Loucy (cell line): ENCODE data around the gene VWC2L.

ENCODE experiments used
- H2AFZ ChIP-seq: fragments of 200-600 bp; sonication (generic); 2 replicates; pipeline ENCODE4 v1.6.0; 2016; ENCODE audit warnings: antibody characterized with exemption, mild to moderate bottlenecking, low read length, moderate library complexity
- H3F3A ChIP-seq: fragments of 200-600 bp; 2 replicates; pipeline ENCODE4 v1.6.0; 2016; ENCODE audit warnings: antibody characterized with exemption, low read depth, mild to moderate bottlenecking
- H3K27me3 ChIP-seq: fragments of 200-600 bp; sonication (generic); 2 replicates; pipeline ENCODE4 v1.6.1; 2014; ENCODE audit warnings: low read length, mild to moderate bottlenecking; ENCODE audit not compliant: insufficient read depth, poor library complexity, severe bottlenecking
- H3K36me3 ChIP-seq: fragments of 200-600 bp; sonication (generic); 2 replicates; pipeline ENCODE4 v1.6.1; 2016; ENCODE audit warnings: low read length; ENCODE audit not compliant: insufficient read depth
- H3K4me1 ChIP-seq: fragments of 200-600 bp; sonication (generic); 2 replicates; pipeline ENCODE4 v1.5.1; 2014; ENCODE audit warnings: low read length, mild to moderate bottlenecking; ENCODE audit not compliant: insufficient read depth, poor library complexity, severe bottlenecking
- H3K4me2 ChIP-seq: fragments of 200-600 bp; sonication (generic); 2 replicates; pipeline ENCODE4 v1.6.0; 2014; ENCODE audit warnings: antibody characterized with exemption, low read length, low read depth, mild to moderate bottlenecking; ENCODE audit not compliant: poor library complexity, severe bottlenecking
- H3K4me3 ChIP-seq: fragments of 200-600 bp; sonication (generic); 2 replicates; pipeline ENCODE4 v1.5.1; 2014; ENCODE audit warnings: low read length, mild to moderate bottlenecking, mixed read lengths; ENCODE audit not compliant: poor library complexity, severe bottlenecking
- H3K79me2 ChIP-seq: fragments of 200-600 bp; sonication (generic); 2 replicates; pipeline ENCODE4 v1.6.1; 2014; ENCODE audit warnings: low read length; ENCODE audit not compliant: insufficient read depth
- H3K9ac ChIP-seq: fragments of 200-600 bp; sonication (generic); 2 replicates; pipeline ENCODE4 v1.6.0; 2014; ENCODE audit warnings: mild to moderate bottlenecking, low read depth, low read length, moderate library complexity; ENCODE audit not compliant: poor library complexity, severe bottlenecking
- H3K9me2 ChIP-seq: fragments of 200-600 bp; sonication (generic); replicated peaks from 2 replicates; pipeline ENCODE4 v1.6.1; 2016; ENCODE audit warnings: low read depth, low read length, mixed read lengths
- H3K9me3 ChIP-seq: fragments of 200-600 bp; sonication (generic); 2 replicates; pipeline ENCODE4 v1.6.1; 2014; ENCODE audit warnings: mild to moderate bottlenecking, antibody characterized with exemption, low read length, low read depth; ENCODE audit not compliant: insufficient read depth
- H4K20me1 ChIP-seq: fragments of 200-600 bp; sonication (generic); 2 replicates; pipeline ENCODE4 v1.6.0; 2014; ENCODE audit warnings: antibody characterized with exemption, low read length, mild to moderate bottlenecking; ENCODE audit not compliant: insufficient read depth, poor library complexity, severe bottlenecking
- EZH2phosphoT487 ChIP-seq: fragments of 200-600 bp; IDR thresholded peaks from 2 replicates; pipeline ENCODE4 v1.6.1; 2018; ENCODE audit warnings: antibody characterized with exemption, mild to moderate bottlenecking, moderate library complexity, borderline replicate concordance
- TF ChIP-seq, protein P1 (sequence below): fragments of 200-600 bp; sonication (generic); conservative IDR thresholded peaks from 2 replicates; pipeline ENCODE4 v1.5.1; 2014; ENCODE audit warnings: mild to moderate bottlenecking, antibody characterized with exemption, low read length

VWC2L gene

DNA sequence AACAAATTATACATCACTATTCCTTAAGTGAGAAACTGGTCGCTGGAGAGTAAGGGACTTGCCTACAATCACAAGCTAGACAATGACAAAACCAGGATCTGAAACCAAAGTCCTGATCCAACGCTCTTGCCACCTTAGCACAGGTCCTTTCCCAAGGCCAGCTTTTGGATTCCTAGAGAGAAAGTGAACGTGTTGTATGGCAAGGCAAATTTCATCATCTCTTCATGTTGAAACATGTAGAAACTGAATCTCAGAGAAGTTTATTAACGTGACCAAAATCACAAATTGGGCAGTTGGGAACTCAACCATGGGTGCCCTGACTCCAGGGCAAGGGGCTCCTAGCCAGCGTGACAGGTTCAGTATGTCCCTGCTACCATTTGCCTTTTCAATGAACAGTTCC lies 118.2 kb downstream of the VWC2L start:
- Histone ChIP-seq H3K4me3 (no peak overlapping the region), H4K20me1 (no peaks in the 10 kb centered on the region), H3K4me1 (no peaks in the 10 kb centered on the region), H3K27me3 (no peaks in the 10 kb centered on the region), H3K9me3 (no peaks in the 10 kb centered on the region), H3K4me2 (no peak overlapping the region), H3K9ac (no peak overlapping the region), H3F3A (no peaks in the 10 kb centered on the region), H3K9me2 (no peaks in the 10 kb centered on the region), H3K79me2 (no peaks in the 10 kb centered on the region), H3K36me3 (no peaks in the 10 kb centered on the region), H2AFZ (no peak overlapping the region)
- TF ChIP-seq EZH2phosphoT487, result no peak
- TF ChIP-seq, protein P1, sequence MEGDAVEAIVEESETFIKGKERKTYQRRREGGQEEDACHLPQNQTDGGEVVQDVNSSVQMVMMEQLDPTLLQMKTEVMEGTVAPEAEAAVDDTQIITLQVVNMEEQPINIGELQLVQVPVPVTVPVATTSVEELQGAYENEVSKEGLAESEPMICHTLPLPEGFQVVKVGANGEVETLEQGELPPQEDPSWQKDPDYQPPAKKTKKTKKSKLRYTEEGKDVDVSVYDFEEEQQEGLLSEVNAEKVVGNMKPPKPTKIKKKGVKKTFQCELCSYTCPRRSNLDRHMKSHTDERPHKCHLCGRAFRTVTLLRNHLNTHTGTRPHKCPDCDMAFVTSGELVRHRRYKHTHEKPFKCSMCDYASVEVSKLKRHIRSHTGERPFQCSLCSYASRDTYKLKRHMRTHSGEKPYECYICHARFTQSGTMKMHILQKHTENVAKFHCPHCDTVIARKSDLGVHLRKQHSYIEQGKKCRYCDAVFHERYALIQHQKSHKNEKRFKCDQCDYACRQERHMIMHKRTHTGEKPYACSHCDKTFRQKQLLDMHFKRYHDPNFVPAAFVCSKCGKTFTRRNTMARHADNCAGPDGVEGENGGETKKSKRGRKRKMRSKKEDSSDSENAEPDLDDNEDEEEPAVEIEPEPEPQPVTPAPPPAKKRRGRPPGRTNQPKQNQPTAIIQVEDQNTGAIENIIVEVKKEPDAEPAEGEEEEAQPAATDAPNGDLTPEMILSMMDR, result no peak

DNA sequence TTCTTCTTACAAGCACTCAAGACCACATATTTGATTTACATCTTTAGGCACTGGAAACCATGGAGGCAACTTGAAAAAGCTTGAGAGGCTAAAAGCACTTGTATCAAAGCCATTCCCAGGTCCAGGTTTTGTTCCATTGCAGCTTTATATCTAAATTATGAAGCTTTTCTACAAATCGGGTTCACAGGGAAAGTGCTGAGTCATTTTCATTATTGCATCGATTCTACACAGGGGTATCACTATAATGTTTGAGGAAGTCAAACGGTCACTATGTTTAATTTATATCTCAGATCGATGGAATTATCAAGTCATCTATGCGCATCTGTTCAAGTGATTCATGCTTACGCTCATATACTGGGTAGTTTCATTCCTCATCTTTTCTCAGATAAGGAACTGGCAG lies 118.7 kb downstream of the VWC2L start:
- no peak overlapping the region for H3K9ac ChIP-seq
- H3K4me1 ChIP-seq, result no peaks in the 10 kb centered on the region
- no peaks in the 10 kb centered on the region for H3K9me2 ChIP-seq
- H4K20me1 ChIP-seq, result no peaks in the 10 kb centered on the region
- H3K9me3 ChIP-seq, result no peaks in the 10 kb centered on the region
- H3K4me3 ChIP-seq, result no peak overlapping the region
- no peak overlapping the region for H3K4me2 ChIP-seq
- H3K36me3 ChIP-seq, result no peaks in the 10 kb centered on the region
- H3F3A ChIP-seq, result no peaks in the 10 kb centered on the region
- H3K27me3 ChIP-seq, result no peaks in the 10 kb centered on the region
- no peak overlapping the region for H2AFZ ChIP-seq
- no peaks in the 10 kb centered on the region for H3K79me2 ChIP-seq
- TF ChIP-seq, protein P1, result no peak
- no peak for TF ChIP-seq EZH2phosphoT487

DNA sequence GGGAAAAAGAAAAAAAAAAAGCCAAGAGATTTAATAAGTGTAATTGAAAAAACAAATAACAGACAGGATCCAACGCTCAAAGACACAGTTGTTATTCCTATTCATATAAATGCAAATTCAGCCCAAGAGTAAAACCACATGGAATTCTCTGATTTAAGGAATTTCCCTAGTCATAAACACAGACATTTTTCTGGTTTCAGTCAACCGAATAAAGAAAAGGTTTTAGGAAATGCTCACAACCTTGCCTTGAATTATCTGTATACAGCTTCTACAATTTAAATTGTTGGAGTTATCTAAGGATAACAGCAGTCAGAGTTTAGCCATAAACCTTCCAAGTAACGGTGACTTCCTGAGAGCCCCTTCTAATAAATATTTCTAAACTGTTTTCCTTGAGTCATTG lies 122.7 kb downstream of the VWC2L start:
- no peaks in the 10 kb centered on the region for H3F3A ChIP-seq
- H3K9me2 ChIP-seq, result no peaks in the 10 kb centered on the region
- no peaks in the 10 kb centered on the region for H3K79me2 ChIP-seq
- H3K9ac ChIP-seq, result no peak overlapping the region
- no peak overlapping the region for H3K4me3 ChIP-seq
- no peaks in the 10 kb centered on the region for H3K9me3 ChIP-seq
- no peak overlapping the region for H3K4me2 ChIP-seq
- no peaks in the 10 kb centered on the region for H4K20me1 ChIP-seq
- H3K36me3 ChIP-seq, result no peaks in the 10 kb centered on the region
- no peak overlapping the region for H2AFZ ChIP-seq
- TF ChIP-seq, protein P1, result no peak
- TF ChIP-seq EZH2phosphoT487, result no peak
- H3K4me1 ChIP-seq, result no peaks in the 10 kb centered on the region
- no peaks in the 10 kb centered on the region for H3K27me3 ChIP-seq
